Measurements from ENCODE around the gene MIER1.

MIER1 gene

DNA sequence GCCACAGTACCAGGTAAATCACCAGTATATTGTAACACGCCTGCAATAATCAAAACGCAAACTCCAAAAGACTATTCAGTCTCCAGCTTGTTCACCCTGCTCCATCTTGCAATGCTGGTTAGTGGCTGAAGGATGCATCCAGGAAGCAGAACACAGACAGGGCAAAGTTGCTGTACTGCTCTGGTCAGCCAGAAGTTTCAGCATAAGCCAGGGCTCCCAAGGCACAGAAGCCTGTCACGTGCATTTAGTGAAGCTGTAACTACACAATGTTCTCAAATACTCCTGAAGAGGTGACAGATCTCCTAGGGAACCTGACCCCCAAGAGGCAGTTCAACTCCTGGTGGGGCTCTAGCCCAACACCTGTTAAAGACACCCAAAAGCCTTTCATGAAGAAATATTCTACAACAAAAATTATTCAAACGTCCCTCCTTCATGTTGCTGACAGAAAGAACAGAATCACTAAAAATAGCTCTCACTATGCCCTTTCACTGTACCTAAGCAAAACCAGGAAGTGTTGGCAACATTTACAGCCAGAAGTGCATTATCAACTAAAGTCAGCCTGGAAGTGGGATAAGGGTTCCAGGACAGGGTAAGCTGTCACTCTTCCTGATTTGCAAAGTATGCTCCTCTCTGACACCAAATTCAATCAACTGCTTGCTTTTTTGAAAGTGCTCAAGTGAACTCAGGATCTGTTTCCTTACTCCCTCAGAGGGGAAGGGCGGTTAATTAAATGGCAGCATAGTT lies 77.1 kb downstream of the MIER1 start:
- DNase-seq: no peak

DNA sequence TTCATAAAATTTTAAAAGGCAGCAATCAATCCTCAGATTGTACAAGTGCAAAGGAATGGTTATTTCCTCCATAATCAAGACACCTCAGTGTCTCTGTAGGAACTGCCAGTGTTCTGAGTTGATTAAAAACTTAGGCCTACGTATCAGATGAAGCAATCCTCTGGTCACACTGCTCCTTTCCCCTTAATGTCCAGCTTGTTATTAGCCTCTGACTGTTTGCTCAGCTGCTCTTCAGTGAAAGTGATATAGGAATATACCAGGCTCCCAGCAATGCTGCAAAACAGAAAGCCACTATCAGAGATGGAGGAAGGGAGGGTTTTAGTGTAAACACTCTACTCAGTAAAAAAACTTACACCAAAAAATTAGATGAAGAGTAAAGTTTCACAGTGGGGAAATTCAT lies 79.4 kb downstream of the MIER1 start:
- no peak for DNase-seq

DNA sequence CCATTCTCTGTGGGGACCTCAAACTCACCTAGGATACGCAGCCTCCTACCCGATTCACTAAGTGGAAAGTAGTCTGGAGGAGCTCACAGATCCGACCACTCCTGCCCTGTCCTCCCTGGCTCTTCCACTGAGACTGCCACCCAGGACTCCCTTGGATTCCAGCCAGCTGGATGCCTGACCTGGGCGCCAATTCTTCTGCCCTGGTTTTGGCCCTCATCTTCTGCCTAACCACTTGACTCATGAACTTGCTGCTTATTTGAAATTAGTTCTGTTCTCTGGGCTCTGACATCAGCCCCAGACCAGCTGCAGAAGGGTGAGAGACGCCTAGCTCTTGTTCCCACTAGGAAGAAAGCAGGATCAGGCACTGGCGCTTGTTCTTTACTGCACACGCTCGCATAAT lies 80.3 kb downstream of the MIER1 start:
- no peak for DNase-seq

DNA sequence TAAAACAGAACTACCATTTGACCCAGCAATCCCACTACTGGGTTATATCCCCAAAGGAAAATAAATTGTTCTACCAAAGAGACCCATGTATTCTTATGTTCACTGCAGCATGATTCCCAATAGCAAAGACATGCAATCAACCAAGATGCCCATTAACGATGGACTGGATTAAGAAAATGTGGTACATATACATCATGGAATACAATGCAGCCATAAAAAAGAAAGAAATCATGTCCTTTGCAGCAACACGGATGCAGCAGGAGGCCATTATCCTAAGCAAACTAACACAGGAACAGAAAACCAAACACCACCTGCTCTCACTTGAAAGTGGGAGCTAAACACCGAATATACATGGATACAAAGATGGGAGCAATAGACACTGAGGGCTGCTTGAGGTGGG lies 85.0 kb downstream of the MIER1 start:
- DNase-seq: no peak

DNA sequence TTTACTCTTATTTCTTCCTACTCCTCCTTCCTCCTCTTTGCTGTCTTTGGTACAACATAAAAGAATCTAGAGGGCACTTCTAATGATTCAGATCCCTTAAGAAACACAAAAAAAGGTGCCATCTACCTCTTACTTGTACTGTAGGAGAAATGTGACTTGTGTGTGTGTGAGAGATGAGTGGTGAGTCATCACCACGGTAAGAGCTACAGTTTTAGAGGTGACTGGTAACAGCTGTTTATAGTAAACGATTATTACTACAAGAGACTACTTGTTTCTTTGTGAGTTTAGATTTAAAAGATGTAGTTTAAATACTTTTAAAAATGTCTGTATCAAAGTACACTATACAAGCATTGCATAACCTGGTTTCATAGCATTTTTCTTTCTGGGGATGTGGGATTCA lies 88.8 kb downstream of the MIER1 start:
- DNase-seq: no peak

DNA sequence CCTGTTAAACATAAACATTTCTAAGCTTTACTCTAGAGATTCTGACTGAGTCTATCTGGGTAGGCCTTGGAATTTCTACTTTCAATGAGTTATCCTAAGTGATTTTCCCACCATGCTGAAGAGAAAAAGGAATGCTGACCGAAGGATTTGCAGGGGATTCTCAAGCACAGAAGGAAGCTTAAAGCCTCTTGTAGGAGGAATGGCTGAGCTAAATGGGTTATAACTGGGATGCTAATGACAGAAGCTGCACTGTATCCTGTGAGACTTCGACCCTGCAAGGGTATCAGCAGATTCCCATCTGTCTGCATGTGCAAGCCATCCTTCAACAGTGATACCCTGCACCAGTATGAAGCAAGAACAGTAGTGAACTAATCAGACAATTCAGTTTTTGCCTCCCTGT lies 93.8 kb downstream of the MIER1 start:
- DNase-seq: no peak

DNA sequence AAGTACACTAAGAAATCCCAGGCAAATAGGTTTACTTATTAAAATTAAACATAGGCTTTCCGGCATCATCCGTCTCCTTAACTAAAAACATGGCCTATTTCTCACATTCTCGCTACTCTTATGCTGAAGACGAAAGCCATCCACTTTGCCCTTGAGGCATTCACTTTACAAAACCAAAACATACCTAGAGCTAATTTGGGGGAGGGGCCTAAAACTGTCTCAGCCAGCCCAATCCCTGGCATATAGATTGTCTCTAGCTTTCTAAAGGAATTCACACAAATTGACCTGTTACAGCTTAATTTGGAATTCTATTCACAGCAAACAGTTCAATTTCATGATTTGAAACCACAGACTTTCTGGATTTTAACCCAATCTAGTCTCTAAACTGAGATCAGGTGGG lies 94.3 kb downstream of the MIER1 start:
- no peak for DNase-seq

DNA sequence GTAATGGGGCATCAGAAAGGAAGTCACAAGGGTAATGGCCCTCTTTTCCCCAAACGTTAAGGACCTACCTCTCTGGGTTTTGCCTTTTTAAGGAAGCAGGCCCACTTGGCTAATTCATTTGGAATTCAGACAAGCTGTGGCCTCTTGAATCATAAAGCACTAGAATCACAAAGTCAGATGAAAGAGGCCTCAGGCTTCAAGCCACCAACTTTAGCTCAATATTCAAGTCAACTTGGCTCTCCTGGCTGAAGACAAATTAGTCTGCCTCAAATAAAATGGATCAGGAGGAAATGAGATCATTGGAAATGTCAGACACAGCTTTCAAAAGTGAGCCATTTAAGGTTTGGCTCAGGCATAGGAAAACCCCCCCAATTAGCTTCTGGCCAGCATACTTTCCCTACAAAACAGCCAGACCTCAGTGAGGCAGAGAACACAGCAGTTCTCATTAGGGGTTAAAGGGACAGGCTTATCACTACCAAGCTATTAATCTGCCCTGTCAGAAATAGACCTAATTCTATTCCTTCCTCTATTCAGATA lies 94.9 kb downstream of the MIER1 start:
- DNase-seq: no peak

DNA sequence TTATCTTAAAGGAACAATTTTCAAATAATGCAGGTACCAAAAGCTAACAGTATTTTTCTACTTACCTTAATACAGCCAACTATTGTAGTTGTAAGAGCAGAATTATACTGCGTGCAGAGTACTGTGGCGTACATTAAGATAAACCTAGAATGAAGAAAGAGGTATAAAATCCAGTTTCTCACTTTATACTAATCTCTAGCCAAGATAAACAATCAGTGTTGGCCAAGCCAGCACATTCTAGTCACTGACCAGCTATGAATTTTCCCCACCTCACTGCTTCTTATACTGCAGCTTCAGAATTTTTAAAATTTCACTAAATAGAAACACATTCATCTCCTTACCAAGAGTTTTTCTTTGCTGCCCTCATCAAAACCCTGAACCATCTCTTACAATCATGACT lies 95.5 kb downstream of the MIER1 start:
- no peak for DNase-seq

DNA sequence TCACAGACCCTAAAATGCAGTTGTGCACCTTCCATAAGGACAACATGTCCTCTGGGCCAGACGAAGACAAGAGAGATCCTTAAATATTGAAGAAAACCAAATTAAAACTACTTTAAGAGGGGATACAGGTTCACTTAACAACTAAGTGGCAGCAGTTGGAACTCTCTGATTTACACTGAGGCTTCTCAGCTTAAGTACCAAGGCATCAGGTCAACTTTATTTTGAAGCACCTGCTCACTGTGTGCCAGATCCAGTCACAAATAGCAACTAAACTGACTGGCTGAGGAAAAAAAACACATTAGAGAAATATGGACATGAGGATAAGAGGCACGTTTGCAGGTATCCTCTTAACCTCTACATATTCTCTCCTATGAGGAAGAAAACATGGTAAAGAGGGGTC lies 96.0 kb downstream of the MIER1 start:
- DNase-seq: no peak

DNA sequence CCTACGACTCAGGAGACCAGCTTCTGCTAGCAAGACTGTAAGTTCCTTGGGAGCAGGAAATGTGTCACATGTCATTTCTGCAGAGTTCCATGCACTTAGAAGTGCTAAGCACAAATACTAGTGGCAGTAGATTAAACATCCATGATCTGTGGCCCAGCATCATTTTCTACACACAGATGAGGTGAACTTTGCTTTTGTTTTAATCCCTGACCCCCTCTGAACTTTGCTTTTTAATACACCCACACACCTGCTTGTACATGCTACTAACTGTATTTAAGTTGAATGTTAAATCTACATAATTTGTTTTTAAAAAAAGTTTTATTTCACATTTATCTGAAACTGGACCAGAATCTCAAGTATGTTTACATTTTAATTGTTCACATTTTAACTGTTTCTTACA lies 104.7 kb downstream of the MIER1 start:
- no peak for DNase-seq

DNA sequence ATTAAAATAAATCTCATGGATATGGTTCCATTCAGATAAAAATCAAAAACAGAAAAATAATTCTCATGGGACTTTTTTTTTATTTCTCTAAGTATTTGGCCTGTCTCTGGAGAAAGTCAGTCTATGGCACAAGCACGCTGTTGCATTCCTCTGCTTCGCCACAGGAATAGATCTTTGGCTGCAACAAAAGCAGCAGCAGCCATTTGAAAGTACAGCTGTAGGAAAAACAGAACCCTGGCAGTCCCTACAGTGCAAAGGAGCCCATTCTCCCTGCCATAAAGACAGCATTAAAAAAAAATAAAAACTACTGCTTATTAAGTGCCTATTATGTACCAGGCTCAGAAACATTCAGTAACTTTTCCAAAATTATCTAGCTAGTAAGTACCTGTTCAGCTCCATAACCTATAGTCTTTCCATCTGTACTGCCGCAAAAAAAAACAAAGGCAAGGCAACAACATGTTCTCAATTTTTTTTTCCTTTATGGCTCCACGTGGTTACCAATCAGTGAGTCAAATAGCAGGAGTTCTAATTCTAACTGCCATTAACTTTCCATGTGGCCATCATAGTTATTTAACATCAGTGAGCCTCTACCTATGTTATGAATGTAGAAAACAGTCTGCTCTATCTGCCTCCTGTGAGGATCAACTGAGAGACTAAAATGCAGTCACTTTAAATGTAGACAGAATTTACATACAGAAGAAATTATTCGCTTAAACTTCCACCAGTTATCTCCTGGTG lies 106.5 kb downstream of the MIER1 start:
- no peak for DNase-seq

DNA sequence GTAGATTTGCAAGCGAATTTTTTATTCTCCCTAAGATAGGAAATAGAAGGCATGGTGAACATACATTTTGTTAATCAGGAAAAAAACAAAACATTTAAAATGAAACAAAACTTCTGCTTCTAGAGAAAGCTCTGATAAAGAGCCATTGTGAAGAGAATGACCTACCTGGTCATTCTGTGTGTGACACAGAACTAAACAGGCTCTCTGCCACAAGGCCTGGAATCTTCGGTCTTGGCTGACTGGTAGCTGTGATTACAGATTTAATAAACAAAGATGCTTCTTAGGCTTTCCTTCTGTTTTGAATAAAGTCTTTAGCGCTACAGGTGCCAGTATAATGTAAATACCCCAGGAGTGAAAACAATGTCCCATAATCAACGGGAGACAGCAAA lies 107.1 kb downstream of the MIER1 start:
- DNase-seq: no peak
